Measurements from ENCODE around the gene CCND2. TPM values are rescaled to one million over a fixed set of nuclear protein-coding genes. Genes with fewer than 3 reads are reported as not detected.

Gene CCND2
- total and polyA plus RNA-seq, 2 of the 8 experiments (the other 6 are each of a cell fraction or from before 2014, with no cell fraction given): 41.7 to 223 TPM

GRCh38 chr12:4289231-4289878, 15.8 kb downstream of the CCND2 start:
- H3K9ac ChIP-seq (replicated peaks in 1 of 4; ENCODE audit: extremely low read depth in 1 of 4, low read depth in 3 of 4, low read length in 3 of 4): no peak overlapping the region
- H3K23me2 ChIP-seq (ENCODE audit: low read depth, low read length): no peaks in the 10 kb centered on the region
- H3K36me3 ChIP-seq (ENCODE audit: control insufficient read depth in 2 of 4, insufficient read depth in 4 of 4, low read length in 3 of 4): peaks cover 30 to 98% (median 70%) of the 10 kb centered on the region in 4 experiments
- H3K79me2 ChIP-seq (ENCODE audit: control insufficient read depth in 1 of 2, insufficient read depth in 2 of 2, low read length in 2 of 2): peaks cover 3 to 95% of the 10 kb centered on the region in 2 experiments; a peak in 3 of 4 replicates
- peaks cover 28% of the 10 kb centered on the region for H3K79me1 ChIP-seq (ENCODE audit: low read depth, low read length)
- H4K5ac ChIP-seq (ENCODE audit: insufficient read length, low read depth, low read length): no peak overlapping the region
- H3K4me3 ChIP-seq (ENCODE audit: extremely low read depth in 1 of 4, insufficient read depth in 2 of 4, low read depth in 3 of 4, low read length in 4 of 4): no peak overlapping the region
- H4K91ac ChIP-seq (replicated peaks; ENCODE audit: insufficient read length, low read length): no peak overlapping the region
- no peak overlapping the region for H3K4me2 ChIP-seq (ENCODE audit: insufficient read depth in 1 of 2, low read depth in 2 of 2, low read length in 2 of 2)
- no peak overlapping the region for H3K14ac ChIP-seq (ENCODE audit: insufficient read length)
- H2BK20ac ChIP-seq (ENCODE audit: low read length): no peak overlapping the region
- H3K9me3 ChIP-seq (ENCODE audit: insufficient read depth in 2 of 2, low read depth in 1 of 2, low read length in 1 of 2): no peaks in the 10 kb centered on the region
- no peak overlapping the region for H3K27ac ChIP-seq (ENCODE audit: low read depth, low read length)
- H3K56ac ChIP-seq (replicated peaks; ENCODE audit: insufficient read length, low read depth, low read length): no peak overlapping the region
- H4K20me1 ChIP-seq (replicated peaks in 1 of 2; ENCODE audit: control insufficient read depth in 1 of 2, insufficient read depth in 2 of 2, low read length in 2 of 2): peaks cover 55 to 64% of the 10 kb centered on the region in 2 experiments
- H2AFZ ChIP-seq (ENCODE audit: low read length): no peak overlapping the region
- H2BK15ac ChIP-seq (ENCODE audit: low read length): no peak overlapping the region
- no peak overlapping the region for H2BK120ac ChIP-seq (replicated peaks; ENCODE audit: low read depth, low read length)
- no peak for DNase-seq (ENCODE audit: low read depth in 1 of 2, low spot score in 2 of 2)
- no peak overlapping the region for H3K4ac ChIP-seq (replicated peaks; ENCODE audit: insufficient read length, low read depth, low read length)
- H4K8ac ChIP-seq (ENCODE audit: extremely low read depth, insufficient read depth, low read length): no peak overlapping the region
- no peak overlapping the region for H2BK5ac ChIP-seq (ENCODE audit: low read depth, low read length)
- no peak overlapping the region for H3K18ac ChIP-seq (ENCODE audit: extremely low read depth, low read length)
- no peak for FAIRE-seq
- POLR2A ChIA-PET (ENCODE audit: partially characterized antibody): interaction anchor here (1.0 to 29.3 kb wide), 5 partner anchors 7 to 154 kb away, joined by 3 to 531 read pairs (median 5); partner anchors contain the start of gene CCND2
- H2BK12ac ChIP-seq (ENCODE audit: low read depth, low read length): no peak overlapping the region
- peaks cover 0 to 9% (median 0%) of the 10 kb centered on the region in 4 experiments; a peak in 4 of 7 replicates for H3K4me1 ChIP-seq (replicated peaks in 1 of 4; ENCODE audit: control insufficient read depth in 3 of 4, insufficient read depth in 4 of 4, low read length in 3 of 4)
- CTCF ChIA-PET (ENCODE audit: partially characterized antibody): interaction anchor here (0.8 to 2.7 kb wide), 5 partner anchors 10 to 404 kb away, joined by 3 to 10 read pairs (median 5); no protein-coding TSS in a partner anchor
- H3K23ac ChIP-seq (ENCODE audit: insufficient read length): no peak overlapping the region
- 95% methylated on average over 18 of the region's 20 CpGs; no CpG with 5 or more reads in 1 of the 2 experiments for WGBS, 2 experiments (ENCODE audit: extremely low coverage in 1 of 2, insufficient coverage in 1 of 2, insufficient read length in 1 of 2, insufficient replicate concordance in 2 of 2, low coverage in 1 of 2, low lambda C conversion rate in 2 of 2, missing lambda C conversion rate in 1 of 2)
- no peaks in the 10 kb centered on the region for H3K27me3 ChIP-seq (replicated peaks in 1 of 4; ENCODE audit: control insufficient read depth in 3 of 4, extremely low read depth in 1 of 4, insufficient read depth in 3 of 4, low read length in 3 of 4)
- H2AK5ac ChIP-seq (ENCODE audit: low read depth, low read length): no peak overlapping the region
- no peak for TF ChIP-seq SAP30 (IDR thresholded peaks at IDR 0.05; ENCODE audit: insufficient read depth, insufficient replicate concordance, low read length)
- TF ChIP-seq EGR1 (IDR thresholded peaks at IDR 0.05; ENCODE audit: borderline replicate concordance, low read depth, low read length): no peak
- no peak for TF ChIP-seq NANOG (IDR thresholded peaks at IDR 0.05; ENCODE audit: insufficient read depth, low read depth, low read length, poor library complexity, severe bottlenecking)
- no peak for TF ChIP-seq BRCA1 (IDR thresholded peaks at IDR 0.05; ENCODE audit: low read depth, low read length)
- TF ChIP-seq, protein P1, sequence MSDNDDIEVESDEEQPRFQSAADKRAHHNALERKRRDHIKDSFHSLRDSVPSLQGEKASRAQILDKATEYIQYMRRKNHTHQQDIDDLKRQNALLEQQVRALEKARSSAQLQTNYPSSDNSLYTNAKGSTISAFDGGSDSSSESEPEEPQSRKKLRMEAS (IDR thresholded peaks at IDR 0.05): no peak
- no peak for TF ChIP-seq CTBP2 (IDR thresholded peaks at IDR 0.05; ENCODE audit: borderline replicate concordance, insufficient read depth, insufficient read length, low read length)
- no peak for TF ChIP-seq JUND (IDR thresholded peaks at IDR 0.05; ENCODE audit: low read length)
- TF ChIP-seq TBP (IDR thresholded peaks at IDR 0.05; ENCODE audit: low read depth, low read length): no peak
- no peak for TF ChIP-seq JUN (IDR thresholded peaks at IDR 0.05; ENCODE audit: low read depth, low read length)
- TF ChIP-seq BCL11A (IDR thresholded peaks at IDR 0.05; ENCODE audit: low read depth in 2 of 2, low read length in 2 of 2): no peak
- TF ChIP-seq POU5F1 (IDR thresholded peaks at IDR 0.05; ENCODE audit: low read depth, low read length): no peak
